ENCODE data around the gene CASTOR1. TPM values are rescaled to one million over a fixed set of nuclear protein-coding genes. Genes with fewer than 3 reads are reported as not detected.
A peak's percentile ranks its signal among the peaks of the same experiment; 100 is the strongest.

The CASTOR1 gene
- total RNA-seq, 1 experiment from 2014 or later, result 14.0 TPM

GRCh38 chr22:30261134-30261533, 28.2 kb downstream of the CASTOR1 start:
- DNase-seq (ENCODE audit: low read depth), result peak; percentile 95
- in situ Hi-C loops (cut with HindIII; ENCODE audit: low pct_unique_long_range_greater_than_20kb, low sequenced_read_pairs), result no loop called here

- in situ Hi-C loops (cut with HindIII; ENCODE audit: low pct_unique_long_range_greater_than_20kb, low sequenced_read_pairs), result no loop called here
- DNase-seq (ENCODE audit: low read depth), result no peak
These were observed 28.6 kb downstream of the CASTOR1 start for GRCh38 chr22:30260682-30261081.

GRCh38 chr22:30260276-30260675, 29.0 kb downstream of the CASTOR1 start:
- no peak for DNase-seq (ENCODE audit: low read depth)
- in situ Hi-C loops (cut with HindIII; ENCODE audit: low pct_unique_long_range_greater_than_20kb, low sequenced_read_pairs), result no loop called here

- peak; percentile 55 for DNase-seq (ENCODE audit: low read depth)
- in situ Hi-C loops (cut with HindIII; ENCODE audit: low pct_unique_long_range_greater_than_20kb, low sequenced_read_pairs), result no loop called here
These were observed 35.0 kb downstream of the CASTOR1 start for GRCh38 chr22:30254314-30254713.

- peak; percentile 95 for DNase-seq (ENCODE audit: low read depth)
- in situ Hi-C loops (cut with HindIII; ENCODE audit: low pct_unique_long_range_greater_than_20kb, low sequenced_read_pairs), result no loop called here
These were observed 36.0 kb downstream of the CASTOR1 start for GRCh38 chr22:30253205-30253852.

- peak; percentile 71 for DNase-seq (ENCODE audit: low read depth)
- in situ Hi-C loops (cut with HindIII; ENCODE audit: low pct_unique_long_range_greater_than_20kb, low sequenced_read_pairs), result no loop called here
These were observed 36.7 kb downstream of the CASTOR1 start for GRCh38 chr22:30252411-30253204.

GRCh38 chr22:30251711-30252110, 37.6 kb downstream of the CASTOR1 start:
- peak; percentile 77 for DNase-seq (ENCODE audit: low read depth)
- in situ Hi-C loops (cut with HindIII; ENCODE audit: low pct_unique_long_range_greater_than_20kb, low sequenced_read_pairs), result no loop called here

- in situ Hi-C loops (cut with HindIII; ENCODE audit: low pct_unique_long_range_greater_than_20kb, low sequenced_read_pairs), result no loop called here
These were observed 38.5 kb downstream of the CASTOR1 start for GRCh38 chr22:30250661-30251267.

GRCh38 chr22:30250039-30250565, 39.2 kb downstream of the CASTOR1 start:
- in situ Hi-C loops (cut with HindIII; ENCODE audit: low pct_unique_long_range_greater_than_20kb, low sequenced_read_pairs), result no loop called here
- no peak for DNase-seq (ENCODE audit: low read depth)

More at GRCh38 chr22:30250661-30251267, 38.5 kb downstream of the CASTOR1 start:
- peak; percentile 94 for DNase-seq (ENCODE audit: low read depth)

- DNase-seq (ENCODE audit: low read depth), result peak; percentile 57
- in situ Hi-C loops (cut with HindIII; ENCODE audit: low pct_unique_long_range_greater_than_20kb, low sequenced_read_pairs), result no loop called here
These were observed 40.0 kb downstream of the CASTOR1 start for GRCh38 chr22:30249049-30250038.

GRCh38 chr22:30248484-30248883, 40.8 kb downstream of the CASTOR1 start:
- in situ Hi-C loops (cut with HindIII; ENCODE audit: low pct_unique_long_range_greater_than_20kb, low sequenced_read_pairs), result no loop called here
- DNase-seq (ENCODE audit: low read depth), result no peak

GRCh38 chr22:30247974-30248373, 41.3 kb downstream of the CASTOR1 start:
- in situ Hi-C loops (cut with HindIII; ENCODE audit: low pct_unique_long_range_greater_than_20kb, low sequenced_read_pairs), result no loop called here
- no peak for DNase-seq (ENCODE audit: low read depth)

GRCh38 chr22:30247561-30247960, 41.7 kb downstream of the CASTOR1 start:
- no peak for DNase-seq (ENCODE audit: low read depth)
- in situ Hi-C loops (cut with HindIII; ENCODE audit: low pct_unique_long_range_greater_than_20kb, low sequenced_read_pairs), result no loop called here

- in situ Hi-C loops (cut with HindIII; ENCODE audit: low pct_unique_long_range_greater_than_20kb, low sequenced_read_pairs), result no loop called here
- no peak for DNase-seq (ENCODE audit: low read depth)
These were observed 42.4 kb downstream of the CASTOR1 start for GRCh38 chr22:30246814-30247376.

GRCh38 chr22:30245985-30246813, 43.1 kb downstream of the CASTOR1 start, which contains the start of gene LIF:
Gene LIF, minus strand, starts transcription at chr22:30246759. Its CDS starts 64 bp downstream, at chr22:30246695.
- in situ Hi-C loops (cut with HindIII; ENCODE audit: low pct_unique_long_range_greater_than_20kb, low sequenced_read_pairs), result no loop called here
- no peak for DNase-seq (ENCODE audit: low read depth)

GRCh38 chr22:30245181-30245984, 43.9 kb downstream of the CASTOR1 start:
- no peak for DNase-seq (ENCODE audit: low read depth)
- in situ Hi-C loops (cut with HindIII; ENCODE audit: low pct_unique_long_range_greater_than_20kb, low sequenced_read_pairs), result no loop called here
